Measurements from ENCODE around the gene PRCP.

PRCP gene

GRCh38 chr11:82828472-82828871, 71.8 kb downstream of the PRCP start:
- DNase-seq (ENCODE audit: low spot score) = no peak

GRCh38 chr11:82826526-82826925, 73.7 kb downstream of the PRCP start:
- DNase-seq (ENCODE audit: low spot score) = no peak

GRCh38 chr11:82823647-82824619, 76.3 kb downstream of the PRCP start:
- peak; percentile 82 for DNase-seq (ENCODE audit: low spot score)

- DNase-seq (ENCODE audit: low spot score) = no peak
Observed at GRCh38 chr11:82818409-82819043, 81.7 kb downstream of the PRCP start.

GRCh38 chr11:82815406-82815805, 84.8 kb downstream of the PRCP start:
- DNase-seq (ENCODE audit: low spot score) = peak; percentile 31

GRCh38 chr11:82814379-82814778, 85.9 kb downstream of the PRCP start:
- DNase-seq (ENCODE audit: low spot score) = no peak

- no peak for DNase-seq (ENCODE audit: low spot score)
Observed at GRCh38 chr11:82811369-82811768, 88.9 kb downstream of the PRCP start.

GRCh38 chr11:82810738-82811137, 89.5 kb downstream of the PRCP start:
- DNase-seq (ENCODE audit: low spot score) = no peak

GRCh38 chr11:82810326-82810725, 89.9 kb downstream of the PRCP start:
- DNase-seq (ENCODE audit: low spot score) = no peak

- DNase-seq (ENCODE audit: low spot score) = no peak
Observed at GRCh38 chr11:82807646-82808045, 92.6 kb downstream of the PRCP start.

GRCh38 chr11:82802710-82803109, 97.5 kb downstream of the PRCP start:
- DNase-seq (ENCODE audit: low spot score) = no peak

- peak; percentile 99 for DNase-seq (ENCODE audit: low spot score)
Observed at GRCh38 chr11:82796998-82797961, 103.0 kb downstream of the PRCP start.

GRCh38 chr11:82794490-82794889, 105.7 kb downstream of the PRCP start:
- no peak for DNase-seq (ENCODE audit: low spot score)

GRCh38 chr11:82792822-82793569, 107.2 kb downstream of the PRCP start:
- no peak for DNase-seq (ENCODE audit: low spot score)

- DNase-seq (ENCODE audit: low spot score) = no peak
Observed at GRCh38 chr11:82792319-82792718, 107.9 kb downstream of the PRCP start.

- DNase-seq (ENCODE audit: low spot score) = no peak
Observed at GRCh38 chr11:82791779-82792178, 108.5 kb downstream of the PRCP start.

- DNase-seq (ENCODE audit: low spot score) = no peak
Observed at GRCh38 chr11:82790723-82791484, 109.3 kb downstream of the PRCP start.

- no peak for DNase-seq (ENCODE audit: low spot score)
Observed at GRCh38 chr11:82787981-82788380, 112.2 kb downstream of the PRCP start.

GRCh38 chr11:82786836-82787235, 113.4 kb downstream of the PRCP start:
- no peak for DNase-seq (ENCODE audit: low spot score)

GRCh38 chr11:82786001-82786400, 114.2 kb downstream of the PRCP start:
- DNase-seq (ENCODE audit: low spot score) = no peak

All from pons (tissue), 1 donor.